GM21447 (cell line): ENCODE results near the gene COMMD1.
A peak's percentile ranks its signal among the peaks of the same experiment; 100 is the strongest.
"Not testable (repeated sequence)": the region's sequence is repeated elsewhere in the genome, so short reads cannot be mapped to it uniquely, and the experiment has no call there.

Experiments used
- ATAC-seq: cut with Tn5 transposase; IDR thresholded peaks from one replicate; pipeline ENCODE4 v1.9.1; 2021; ENCODE audit not compliant: unreplicated experiment

Gene COMMD1

DNA sequence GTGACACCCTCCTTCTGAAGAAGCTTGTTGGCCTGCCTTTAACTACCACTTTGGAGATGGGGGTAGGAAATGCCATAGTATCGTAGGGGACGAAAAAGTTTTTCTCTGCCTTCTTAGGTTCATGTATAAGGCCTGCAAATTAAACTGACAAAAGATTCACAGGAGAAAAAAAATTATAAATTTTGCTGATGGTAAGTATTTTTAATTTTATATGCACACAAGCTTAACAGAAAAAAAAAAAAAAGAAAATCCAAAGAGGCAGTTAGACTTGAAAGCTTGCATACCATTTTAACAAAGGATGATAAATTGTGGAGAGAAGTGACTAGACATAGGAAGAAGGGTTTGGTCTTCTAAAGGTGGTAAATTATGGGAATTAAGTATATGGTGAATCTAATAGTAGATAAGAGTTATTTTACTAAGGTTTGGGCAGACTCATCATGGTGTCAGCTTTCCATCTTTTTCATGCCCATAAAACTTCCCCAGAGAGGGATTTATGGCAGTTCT, 227.9 kb downstream of the COMMD1 start:
- ATAC-seq, result no peak

- ATAC-seq, result no peak
These were observed 231.7 kb downstream of the COMMD1 start for GRCh38 chr2:62136956-62137830.

- peak; percentile 66 for ATAC-seq
These were observed 235.1 kb downstream of the COMMD1 start for GRCh38 chr2:62140426-62141141.

- ATAC-seq, result no peak
These were observed 235.8 kb downstream of the COMMD1 start for GRCh38 chr2:62141142-62141740.

DNA sequence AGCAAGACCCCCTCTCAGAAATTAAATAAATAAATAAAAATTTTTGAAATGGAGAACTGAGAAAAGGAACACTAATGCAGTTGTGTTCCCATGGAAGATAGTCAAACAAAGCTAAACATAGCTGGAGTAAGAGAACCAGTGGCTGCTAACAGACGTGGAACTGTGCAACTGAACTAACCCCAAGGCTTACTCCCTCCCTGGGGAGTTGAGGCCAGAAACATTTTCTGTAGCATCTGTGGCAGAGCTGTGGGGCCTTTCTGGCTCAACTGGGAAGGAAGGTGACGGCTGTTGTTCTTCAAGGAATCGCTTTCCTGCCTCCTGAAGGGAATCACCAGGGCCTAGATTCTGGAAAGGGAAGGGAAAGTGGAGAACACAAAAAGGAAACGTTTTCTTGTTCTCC, 236.6 kb downstream of the COMMD1 start:
- ATAC-seq, result peak; percentile 39

DNA sequence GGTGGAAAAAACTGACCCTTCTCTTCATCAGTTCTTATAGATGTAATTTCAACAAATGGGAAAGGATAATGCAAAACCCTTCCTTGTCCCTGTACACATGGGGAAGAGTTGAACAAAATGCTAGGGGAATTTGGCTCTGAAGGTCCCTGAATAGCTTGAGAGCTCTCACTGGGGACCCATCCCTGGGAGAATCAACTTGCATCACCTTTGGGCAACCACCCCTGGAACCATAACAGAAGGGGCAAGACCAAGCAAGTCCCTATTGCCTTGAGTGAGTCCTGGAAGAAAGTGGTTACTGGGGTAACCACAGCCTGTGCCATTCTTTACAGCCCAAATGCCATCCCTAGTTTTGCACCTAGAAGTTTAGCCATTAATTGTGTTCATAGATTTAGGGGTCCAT, 238.2 kb downstream of the COMMD1 start:
- no peak for ATAC-seq

DNA sequence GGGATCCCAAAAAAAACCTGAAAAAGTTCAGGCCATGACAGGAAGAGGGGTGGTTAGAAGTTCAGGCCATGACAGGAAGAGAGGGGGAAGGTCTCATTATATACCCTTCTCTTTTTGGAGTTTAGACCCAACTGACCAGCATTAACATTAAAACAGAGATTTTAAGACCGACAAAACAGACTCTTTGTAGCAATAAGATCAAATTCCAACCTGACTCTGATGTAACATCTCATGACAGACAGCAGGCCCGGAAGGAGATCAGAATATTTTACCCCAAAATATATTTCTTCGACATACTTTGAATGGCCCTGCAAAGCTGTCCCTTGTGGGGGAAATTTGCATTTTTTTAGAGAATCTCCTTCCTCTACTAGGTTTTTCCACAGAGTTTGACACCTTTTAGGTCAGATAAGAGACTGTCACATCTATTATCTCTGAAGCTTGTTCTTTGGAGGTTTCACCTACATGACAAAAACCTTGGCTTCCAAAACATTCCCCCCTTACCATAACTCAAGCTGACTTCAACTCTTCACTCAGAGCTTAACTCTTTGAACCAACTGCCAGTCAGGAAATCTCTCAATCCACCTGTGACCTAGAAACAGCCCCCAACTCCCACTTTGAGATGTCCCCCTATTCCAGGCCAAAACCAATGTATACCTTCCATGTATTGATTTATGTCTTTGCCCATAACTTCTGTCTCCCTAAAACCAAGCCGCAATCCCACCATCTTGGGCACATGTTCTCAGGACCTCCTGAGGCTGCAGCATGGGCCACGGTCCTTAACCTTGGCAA, 239.4 kb downstream of the COMMD1 start:
- no peak for ATAC-seq

- peak; percentile 34 for ATAC-seq
These were observed 240.1 kb downstream of the COMMD1 start for GRCh38 chr2:62145478-62146100.

DNA sequence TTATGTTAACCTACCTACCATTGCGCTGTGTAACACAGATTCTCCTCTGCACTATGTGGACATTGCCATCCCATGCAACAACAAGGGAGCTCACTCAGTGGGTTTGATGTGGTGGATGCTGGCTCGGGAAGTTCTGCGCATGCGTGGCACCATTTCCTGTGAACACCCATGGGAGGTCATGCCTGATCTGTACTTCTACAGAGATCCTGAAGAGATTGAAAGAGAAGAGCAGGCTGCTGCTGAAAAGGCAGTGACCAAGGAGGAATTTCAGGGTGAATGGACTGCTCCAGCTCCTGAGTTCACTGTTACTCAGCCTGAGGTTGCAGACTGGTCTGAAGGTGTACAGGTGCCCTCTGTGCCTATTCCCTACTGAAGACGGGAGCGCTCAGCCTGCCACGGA, 241.3 kb downstream of the COMMD1 start:
- ATAC-seq, result not testable (repeated sequence)

- no peak for ATAC-seq
These were observed 242.3 kb downstream of the COMMD1 start for GRCh38 chr2:62147610-62148301.

DNA sequence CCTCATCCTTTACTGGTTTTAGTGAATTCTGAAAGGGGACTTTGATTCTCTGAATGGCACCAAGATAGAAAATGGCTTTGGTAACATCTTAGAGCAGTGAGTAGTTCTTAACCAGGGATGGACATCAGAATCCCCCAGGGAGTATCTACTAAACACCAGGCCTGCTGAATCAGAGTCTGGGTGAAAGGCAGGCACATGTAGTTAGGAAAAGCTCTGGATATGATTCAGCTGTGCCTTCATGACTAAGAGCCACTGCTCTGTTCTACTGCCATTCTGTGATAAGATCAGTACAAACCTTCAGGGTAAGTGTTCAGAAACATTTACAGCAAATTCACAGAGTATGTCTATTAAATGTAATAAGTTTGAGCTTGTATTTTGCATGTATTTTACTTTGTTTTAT, 244.2 kb downstream of the COMMD1 start:
- no peak for ATAC-seq

DNA sequence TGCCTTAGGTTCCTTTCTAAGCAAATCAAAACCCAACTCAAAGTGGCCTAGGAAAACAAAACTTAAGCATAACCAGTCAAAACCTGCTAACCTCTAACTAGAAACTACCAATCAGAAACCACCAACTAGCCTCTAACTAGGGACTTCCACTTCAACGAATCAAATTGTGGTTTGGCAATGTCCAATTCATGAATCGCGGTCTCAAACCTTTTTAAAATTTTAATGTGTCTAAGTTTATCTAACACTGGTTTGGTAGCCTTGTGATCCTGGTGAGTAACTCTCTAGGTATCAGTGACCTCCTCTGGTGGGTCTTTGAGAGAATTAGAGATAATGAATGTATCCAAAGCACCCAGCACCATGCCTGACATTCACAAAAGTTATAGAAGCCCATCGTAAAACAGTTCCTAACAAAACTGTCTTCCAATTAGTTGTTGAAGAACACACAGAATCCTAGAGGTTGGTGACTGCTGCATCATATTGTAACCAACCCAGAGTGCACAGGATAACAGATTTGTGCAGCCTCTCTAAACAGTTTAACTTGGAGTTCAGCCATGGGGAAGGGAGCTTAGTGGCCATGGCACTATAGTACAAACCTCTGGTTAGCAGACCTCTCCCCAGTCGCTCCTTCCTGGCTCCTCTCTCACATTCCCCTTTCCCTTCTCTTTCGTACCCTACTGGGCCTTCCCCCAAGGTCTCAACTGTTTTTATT, 245.3 kb downstream of the COMMD1 start:
- no peak for ATAC-seq

DNA sequence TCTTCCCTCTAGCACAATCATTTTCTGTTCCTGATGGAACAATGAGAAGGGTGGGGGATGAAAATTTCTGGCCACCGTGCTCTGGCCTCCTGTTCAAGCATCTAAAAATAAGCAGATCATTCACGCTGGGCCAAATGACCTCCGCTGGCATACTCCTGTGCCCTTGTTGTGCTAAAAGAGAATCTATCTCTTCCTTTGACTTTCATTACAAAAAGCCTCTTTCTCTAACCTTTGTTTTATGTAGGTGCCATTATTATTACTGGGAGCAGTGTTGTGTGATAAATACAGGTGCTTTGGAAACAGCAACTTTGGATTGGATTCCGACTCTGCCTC, 245.8 kb downstream of the COMMD1 start:
- no peak for ATAC-seq

DNA sequence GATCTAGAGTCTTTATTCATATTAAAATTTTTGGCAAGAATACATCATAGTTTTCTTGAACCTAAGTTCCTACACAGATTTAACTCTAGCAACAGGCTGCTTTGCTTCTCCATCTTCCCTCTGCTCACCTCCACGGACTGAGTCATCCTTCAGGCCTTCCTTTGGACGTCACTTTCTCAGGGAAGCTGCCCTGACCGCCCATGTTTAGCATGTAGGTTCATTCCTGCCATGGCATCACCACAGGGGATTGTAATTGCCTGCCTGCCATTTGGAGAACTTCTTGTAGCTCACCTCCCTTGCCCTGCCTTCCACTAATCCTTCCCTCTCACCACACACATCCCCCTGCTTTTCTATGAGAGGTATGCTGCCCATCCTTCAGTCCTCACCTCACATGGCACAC, 246.5 kb downstream of the COMMD1 start:
- no peak for ATAC-seq

DNA sequence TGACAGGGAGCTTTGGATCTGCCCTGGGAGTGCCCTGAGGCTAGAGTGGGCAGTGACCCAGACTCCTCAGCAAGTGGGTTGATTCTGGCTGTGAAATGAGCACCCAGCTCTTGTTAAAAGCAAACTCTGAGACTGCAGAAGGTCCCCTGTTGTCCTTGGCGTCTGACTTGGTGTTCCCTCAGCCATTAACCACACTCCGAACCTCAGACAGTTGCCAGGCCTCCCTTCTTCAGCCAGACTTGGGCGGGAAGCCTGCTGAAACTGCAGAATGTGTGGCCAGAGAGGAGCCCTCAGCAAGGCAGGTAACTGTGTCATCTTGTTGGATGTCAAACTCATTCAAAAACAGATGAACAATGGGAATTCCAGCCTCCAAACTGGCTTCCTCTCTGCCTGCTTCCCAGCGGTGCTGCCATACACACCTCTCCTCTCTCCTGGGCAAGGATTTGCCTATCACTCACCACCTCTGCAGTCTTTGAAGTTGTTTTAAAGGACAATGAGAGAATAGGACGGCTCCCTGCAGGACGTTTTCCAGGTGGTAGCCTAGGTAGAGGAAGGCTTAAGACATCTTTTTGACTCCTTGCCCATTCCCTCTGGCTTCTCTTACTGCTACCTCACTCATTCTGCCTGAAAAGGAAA, 251.5 kb downstream of the COMMD1 start:
- ATAC-seq, result no peak

GRCh38 chr2:62158444-62159121, 253.1 kb downstream of the COMMD1 start:
- no peak for ATAC-seq

DNA sequence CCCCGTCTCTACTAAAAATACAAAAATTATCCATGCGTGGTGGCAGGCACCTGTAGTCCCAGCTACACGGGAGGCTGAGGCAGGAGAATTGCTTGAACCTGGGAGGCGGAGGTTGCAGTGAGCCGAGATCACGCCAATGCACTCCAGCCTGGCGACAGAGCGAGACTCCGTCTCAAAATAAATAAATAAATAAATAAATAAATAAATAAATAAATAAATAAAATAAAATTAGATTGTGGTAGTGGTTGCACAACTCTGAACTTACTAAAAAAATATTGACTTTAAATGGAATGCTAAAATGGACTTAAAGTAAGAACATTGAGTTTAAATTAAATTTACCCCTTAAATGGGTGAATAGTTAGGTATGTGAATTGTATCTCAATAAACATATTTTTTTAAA, 255.2 kb downstream of the COMMD1 start:
- ATAC-seq, result not testable (repeated sequence)

- ATAC-seq, result no peak
These were observed 257.8 kb downstream of the COMMD1 start for GRCh38 chr2:62163106-62163831.
